Smooth muscle cell (in vitro differentiated cells): ENCODE results near the gene MYO16. TPM values are rescaled to one million over a fixed set of nuclear protein-coding genes. Genes with fewer than 3 reads are reported as not detected.

Source experiments
- DNase-seq: peaks from one replicate; lab custom pipeline; 2025; ENCODE audit not compliant: unreplicated experiment; lab: John Stamatoyannopoulos, UW
- H2AFZ ChIP-seq: fragments of 200-600 bp; sonication (generic); 2 replicates; pipeline ENCODE4 v1.6.0; 2016; ENCODE audit warnings: antibody characterized with exemption, low read depth, mild to moderate bottlenecking
- H3F3A ChIP-seq: fragments of 200-600 bp; sonication (generic); 2 replicates; pipeline ENCODE4 v1.6.0; 2017; ENCODE audit warnings: antibody characterized with exemption, low read depth
- H3K27ac ChIP-seq: fragments of 200-600 bp; sonication (generic); 2 replicates; pipeline ENCODE4 v1.5.1; 2016; ENCODE audit warnings: low read depth, mild to moderate bottlenecking
- H3K27me3 ChIP-seq: fragments of 200-600 bp; sonication (generic); 2 replicates; pipeline ENCODE4 v1.6.1; 2016; ENCODE audit warnings: low read depth, mild to moderate bottlenecking
- H3K36me3 ChIP-seq: fragments of 200-600 bp; sonication (generic); 2 replicates; pipeline ENCODE4 v1.5.1; 2016; ENCODE audit warnings: low read depth
- H3K4me1 ChIP-seq: fragments of 200-600 bp; sonication (generic); 2 replicates; pipeline ENCODE4 v1.5.1; 2016; ENCODE audit warnings: low read depth
- H3K4me2 ChIP-seq: fragments of 200-600 bp; sonication (generic); 2 replicates; pipeline ENCODE4 v1.6.0; 2016; ENCODE audit warnings: mild to moderate bottlenecking
- H3K4me3 ChIP-seq: fragments of 200-600 bp; sonication (generic); 2 replicates; pipeline ENCODE4 v1.5.1; 2016; ENCODE audit warnings: mild to moderate bottlenecking
- H3K79me2 ChIP-seq: fragments of 200-600 bp; sonication (generic); 2 replicates; pipeline ENCODE4 v1.6.0; 2016; ENCODE audit warnings: low read depth, mild to moderate bottlenecking
- H3K9ac ChIP-seq: fragments of 200-600 bp; sonication (generic); 2 replicates; pipeline ENCODE4 v1.6.0; 2016; ENCODE audit warnings: low read depth
- H3K9me3 ChIP-seq: fragments of 200-600 bp; sonication (generic); replicated peaks from 2 replicates; pipeline ENCODE4 v1.5.1; 2016; ENCODE audit warnings: low read depth
- H4K20me1 ChIP-seq: fragments of 200-600 bp; sonication (generic); 2 replicates; pipeline ENCODE4 v1.6.0; 2016; ENCODE audit warnings: low read depth
- WGBS: methylation state at CpG from one replicate; pipeline ENCODE4 v1.1.7; 2016; ENCODE audit warnings: low lambda C conversion rate; 5-methylcytosine and 5-hydroxymethylcytosine counted together
- polyA plus RNA-seq: library from polyadenylated mRNA; unstranded; fragments of >200 nt; fragmentation: Nextera tagmentation; extraction: Ambion mirVana; gene quantifications from 2 replicates; pipeline ENCODE4 v1.2.1, GENCODE V29; 2016
- total RNA-seq: library from RNA; depleted of rRNA; stranded (reverse); fragments of >200 nt; gene quantifications from 2 replicates; pipeline ENCODE4 v1.2.3, GENCODE V29; 2014
- TF ChIP-seq, protein P1 (sequence below): fragments of 200-600 bp; sonication (generic); IDR thresholded peaks from 2 replicates; pipeline ENCODE4 v1.5.1; 2017; ENCODE audit warnings: borderline replicate concordance, mild to moderate bottlenecking, antibody characterized with exemption; ENCODE audit not compliant: insufficient read depth, poor library complexity, severe bottlenecking

MYO16 gene
- total and polyA plus RNA-seq, 2 experiments from 2014 or later = not detected

DNA sequence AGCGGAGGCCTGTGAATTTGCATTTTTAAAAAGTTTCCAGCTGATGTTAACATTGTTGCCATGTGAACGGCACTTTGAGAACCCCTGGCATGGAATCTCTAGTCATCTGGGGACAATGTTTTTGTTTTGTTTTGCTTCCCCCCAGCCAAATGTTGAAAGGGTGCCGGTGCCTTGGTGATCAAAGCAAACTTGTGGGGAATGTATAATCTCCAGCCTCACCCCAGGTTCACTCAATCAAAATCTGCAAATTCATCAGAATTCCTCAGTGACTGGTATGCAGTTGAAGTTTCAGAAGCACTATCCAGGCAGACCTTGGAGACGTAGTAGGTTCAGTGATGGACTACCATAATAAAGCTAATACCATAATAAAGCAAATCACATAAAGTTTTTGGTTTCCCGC is 428.7 kb downstream of the MYO16 start:
- H3K9ac ChIP-seq = no peak overlapping the region
- H3K4me3 ChIP-seq = no peak overlapping the region
- TF ChIP-seq, protein P1, sequence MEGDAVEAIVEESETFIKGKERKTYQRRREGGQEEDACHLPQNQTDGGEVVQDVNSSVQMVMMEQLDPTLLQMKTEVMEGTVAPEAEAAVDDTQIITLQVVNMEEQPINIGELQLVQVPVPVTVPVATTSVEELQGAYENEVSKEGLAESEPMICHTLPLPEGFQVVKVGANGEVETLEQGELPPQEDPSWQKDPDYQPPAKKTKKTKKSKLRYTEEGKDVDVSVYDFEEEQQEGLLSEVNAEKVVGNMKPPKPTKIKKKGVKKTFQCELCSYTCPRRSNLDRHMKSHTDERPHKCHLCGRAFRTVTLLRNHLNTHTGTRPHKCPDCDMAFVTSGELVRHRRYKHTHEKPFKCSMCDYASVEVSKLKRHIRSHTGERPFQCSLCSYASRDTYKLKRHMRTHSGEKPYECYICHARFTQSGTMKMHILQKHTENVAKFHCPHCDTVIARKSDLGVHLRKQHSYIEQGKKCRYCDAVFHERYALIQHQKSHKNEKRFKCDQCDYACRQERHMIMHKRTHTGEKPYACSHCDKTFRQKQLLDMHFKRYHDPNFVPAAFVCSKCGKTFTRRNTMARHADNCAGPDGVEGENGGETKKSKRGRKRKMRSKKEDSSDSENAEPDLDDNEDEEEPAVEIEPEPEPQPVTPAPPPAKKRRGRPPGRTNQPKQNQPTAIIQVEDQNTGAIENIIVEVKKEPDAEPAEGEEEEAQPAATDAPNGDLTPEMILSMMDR = no peak
- no peak overlapping the region for H3K4me2 ChIP-seq
- no peaks in the 10 kb centered on the region for H3K79me2 ChIP-seq
- H3K27ac ChIP-seq = no peak overlapping the region
- H3K9me3 ChIP-seq = no peaks in the 10 kb centered on the region
- H3F3A ChIP-seq = no peaks in the 10 kb centered on the region
- no peak overlapping the region for H2AFZ ChIP-seq
- H3K27me3 ChIP-seq = no peaks in the 10 kb centered on the region
- H4K20me1 ChIP-seq = no peaks in the 10 kb centered on the region
- DNase-seq = no peak
- no peaks in the 10 kb centered on the region for H3K36me3 ChIP-seq
- 84% methylated on average over 5 of the region's 5 CpGs for WGBS
- no peaks in the 10 kb centered on the region for H3K4me1 ChIP-seq

DNA sequence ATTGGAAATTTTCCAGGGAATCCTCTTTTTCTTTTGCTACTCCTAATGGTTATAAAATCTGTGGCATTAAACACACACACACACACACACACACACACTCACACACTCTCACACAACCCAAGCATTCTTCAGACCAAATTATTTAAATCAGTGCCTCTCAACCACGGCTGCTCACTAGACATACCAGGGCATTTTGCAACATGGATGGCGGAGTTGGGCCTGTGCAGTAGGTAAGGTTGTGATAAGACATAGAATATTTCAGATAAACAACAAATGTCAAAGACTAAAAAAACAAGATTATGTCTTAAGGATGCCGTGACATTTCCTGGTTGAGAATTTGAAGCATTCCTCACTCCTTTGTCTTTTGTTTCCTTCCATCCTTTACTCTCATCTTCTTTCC is 443.1 kb downstream of the MYO16 start:
- Histone ChIP-seq H3K4me2 (no peak overlapping the region), H3K4me1 (no peaks in the 10 kb centered on the region), H3K4me3 (no peak overlapping the region), H4K20me1 (no peaks in the 10 kb centered on the region), H3K79me2 (no peaks in the 10 kb centered on the region), H3K9ac (no peak overlapping the region), H3F3A (no peaks in the 10 kb centered on the region), H3K27ac (no peak overlapping the region), H3K9me3 (no peaks in the 10 kb centered on the region), H2AFZ (no peak overlapping the region), H3K36me3 (no peaks in the 10 kb centered on the region), H3K27me3 (peaks cover 3% of the 10 kb centered on the region)
- TF ChIP-seq, protein P1 = no peak
- WGBS = 87% methylated on average over 3 of the region's 3 CpGs
- no peak for DNase-seq

DNA sequence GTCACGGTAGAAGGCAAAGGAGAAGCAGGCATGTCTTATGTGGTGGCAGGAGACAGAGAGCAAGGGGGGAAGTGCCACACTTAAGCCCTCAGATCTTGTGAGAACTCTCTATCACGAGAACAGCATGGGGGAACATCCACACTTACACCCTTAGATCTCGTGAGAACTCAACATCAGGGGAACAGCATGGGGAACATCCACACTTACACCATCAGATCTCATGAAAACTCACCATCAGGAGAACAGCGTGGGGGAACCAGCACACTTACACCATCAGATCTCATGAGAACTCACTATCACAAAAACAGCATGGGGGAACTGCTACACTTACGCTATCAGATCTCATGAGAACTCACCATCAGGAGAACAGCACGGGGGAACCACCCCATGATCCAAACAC is 445.0 kb downstream of the MYO16 start:
- no peak overlapping the region for H3K27ac ChIP-seq
- whole genome bisulfite sequencing = 86% methylated on average over 6 of the region's 6 CpGs
- H3K36me3 ChIP-seq = no peaks in the 10 kb centered on the region

DNA sequence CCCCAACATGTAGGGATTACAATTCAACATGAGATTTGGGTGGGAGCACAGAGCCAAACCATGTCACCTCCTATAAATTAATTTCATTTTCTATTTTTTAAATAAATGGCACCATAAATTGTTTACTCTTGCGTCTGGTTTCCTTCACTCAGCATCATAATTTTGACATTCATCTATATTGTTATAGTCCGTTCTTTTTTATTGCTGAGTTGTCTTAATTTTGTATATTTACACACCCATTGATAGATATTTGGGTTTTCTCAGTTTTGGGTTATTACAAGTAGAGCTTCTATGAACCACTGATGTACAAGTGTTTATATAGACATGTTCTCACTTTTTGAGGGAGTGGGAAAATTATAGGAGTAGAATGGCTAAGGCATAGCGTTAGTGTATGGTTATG is 445.4 kb downstream of the MYO16 start:
- no peak overlapping the region for H2AFZ ChIP-seq
- H3K9ac ChIP-seq = no peak overlapping the region
- H3K27me3 ChIP-seq = peaks cover 3% of the 10 kb centered on the region
- H3K9me3 ChIP-seq = no peaks in the 10 kb centered on the region
- H3K27ac ChIP-seq = no peak overlapping the region
- no peaks in the 10 kb centered on the region for H3F3A ChIP-seq
- H3K79me2 ChIP-seq = no peaks in the 10 kb centered on the region
- DNase-seq = no peak
- H3K4me2 ChIP-seq = no peak overlapping the region
- H3K4me1 ChIP-seq = no peaks in the 10 kb centered on the region
- TF ChIP-seq, protein P1 = no peak
- no peaks in the 10 kb centered on the region for H4K20me1 ChIP-seq
- 94% methylated on average over 3 of the region's 3 CpGs for WGBS
- no peaks in the 10 kb centered on the region for H3K36me3 ChIP-seq
- H3K4me3 ChIP-seq = no peak overlapping the region

More for the DNA sequence above, 445.0 kb downstream of the MYO16 start:
- H3K79me2 ChIP-seq = no peaks in the 10 kb centered on the region
- H3F3A ChIP-seq = no peaks in the 10 kb centered on the region
- no peak for DNase-seq
- H4K20me1 ChIP-seq = no peaks in the 10 kb centered on the region
- H2AFZ ChIP-seq = no peak overlapping the region
- no peak overlapping the region for H3K4me2 ChIP-seq
- no peaks in the 10 kb centered on the region for H3K9me3 ChIP-seq
- H3K4me3 ChIP-seq = no peak overlapping the region
- H3K9ac ChIP-seq = no peak overlapping the region
- H3K27me3 ChIP-seq = peaks cover 3% of the 10 kb centered on the region
- no peaks in the 10 kb centered on the region for H3K4me1 ChIP-seq
- TF ChIP-seq, protein P1 = no peak
